ENCODE results near the gene MVD. TPM values are rescaled to one million over a fixed set of nuclear protein-coding genes. Genes with fewer than 3 reads are reported as not detected.

Gene MVD
- total and polyA plus RNA-seq, 4 donors = 21.7 to 99.2 (median 74.7) TPM

DNA sequence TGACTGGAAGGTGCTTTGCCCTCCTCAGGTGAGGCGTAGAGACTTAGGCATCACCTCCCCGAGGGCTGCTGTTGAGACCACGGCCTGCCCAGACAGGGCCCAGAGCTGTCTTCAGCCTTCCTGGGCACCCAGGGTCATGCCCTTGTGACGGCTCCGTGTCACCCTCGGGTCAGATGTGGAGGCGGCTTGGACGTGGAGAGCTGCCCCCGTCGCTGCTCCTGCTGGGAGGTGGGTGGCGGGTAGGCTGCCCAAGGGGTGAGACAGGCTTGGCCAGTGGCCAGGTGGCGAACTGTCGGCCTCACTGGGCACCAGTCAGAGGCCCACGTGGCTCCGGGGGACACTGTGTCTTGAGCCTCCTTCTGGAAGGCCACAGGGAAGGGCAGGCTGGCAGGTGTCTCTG is 32.3 kb upstream of the MVD start:
- H3K9me3 ChIP-seq (ENCODE audit: control insufficient read depth in 4 of 4, low read length in 3 of 4) = no peaks in the 10 kb centered on the region
- H3K27ac ChIP-seq (ENCODE audit: low read depth in 1 of 2, low read length in 2 of 2) = no peak overlapping the region
- no peak overlapping the region for H3K9ac ChIP-seq (ENCODE audit: low read depth in 1 of 2, low read length in 2 of 2)
- peaks cover 2 to 15% (median 6%) of the 10 kb centered on the region in 4 donors for H3K36me3 ChIP-seq (ENCODE audit: control insufficient read depth in 4 of 4, insufficient read depth in 3 of 4, low read depth in 1 of 4, low read length in 3 of 4)
- H3K27me3 ChIP-seq (ENCODE audit: control insufficient read depth in 4 of 4, insufficient read depth in 4 of 4, low read length in 3 of 4) = no peaks in the 10 kb centered on the region
- no peak overlapping the region for H3K4me3 ChIP-seq (ENCODE audit: low read depth in 1 of 3, low read length in 3 of 3)
- 72% methylated on average over 15 of the region's 15 CpGs for WGBS
- no peak for TF ChIP-seq EGR1 (IDR thresholded peaks at IDR 0.05; ENCODE audit: low read depth in 2 of 2)
- TF ChIP-seq TAF1 (conservative IDR thresholded peaks at IDR 0.05) = no peak
- TF ChIP-seq, protein P1, sequence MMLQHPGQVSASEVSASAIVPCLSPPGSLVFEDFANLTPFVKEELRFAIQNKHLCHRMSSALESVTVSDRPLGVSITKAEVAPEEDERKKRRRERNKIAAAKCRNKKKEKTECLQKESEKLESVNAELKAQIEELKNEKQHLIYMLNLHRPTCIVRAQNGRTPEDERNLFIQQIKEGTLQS (IDR thresholded peaks at IDR 0.05) = no peak
- TF ChIP-seq, protein P2, sequence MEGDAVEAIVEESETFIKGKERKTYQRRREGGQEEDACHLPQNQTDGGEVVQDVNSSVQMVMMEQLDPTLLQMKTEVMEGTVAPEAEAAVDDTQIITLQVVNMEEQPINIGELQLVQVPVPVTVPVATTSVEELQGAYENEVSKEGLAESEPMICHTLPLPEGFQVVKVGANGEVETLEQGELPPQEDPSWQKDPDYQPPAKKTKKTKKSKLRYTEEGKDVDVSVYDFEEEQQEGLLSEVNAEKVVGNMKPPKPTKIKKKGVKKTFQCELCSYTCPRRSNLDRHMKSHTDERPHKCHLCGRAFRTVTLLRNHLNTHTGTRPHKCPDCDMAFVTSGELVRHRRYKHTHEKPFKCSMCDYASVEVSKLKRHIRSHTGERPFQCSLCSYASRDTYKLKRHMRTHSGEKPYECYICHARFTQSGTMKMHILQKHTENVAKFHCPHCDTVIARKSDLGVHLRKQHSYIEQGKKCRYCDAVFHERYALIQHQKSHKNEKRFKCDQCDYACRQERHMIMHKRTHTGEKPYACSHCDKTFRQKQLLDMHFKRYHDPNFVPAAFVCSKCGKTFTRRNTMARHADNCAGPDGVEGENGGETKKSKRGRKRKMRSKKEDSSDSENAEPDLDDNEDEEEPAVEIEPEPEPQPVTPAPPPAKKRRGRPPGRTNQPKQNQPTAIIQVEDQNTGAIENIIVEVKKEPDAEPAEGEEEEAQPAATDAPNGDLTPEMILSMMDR (IDR thresholded peaks at IDR 0.05; ENCODE audit: low read depth, low read length, missing input control) = no peak
- no peak for TF ChIP-seq HNF4G (IDR thresholded peaks at IDR 0.05)
- no peak for TF ChIP-seq FOXA1 (IDR thresholded peaks at IDR 0.05)
- TF ChIP-seq HNF4A (conservative IDR thresholded peaks at IDR 0.05) = no peak
- TF ChIP-seq, protein P3, sequence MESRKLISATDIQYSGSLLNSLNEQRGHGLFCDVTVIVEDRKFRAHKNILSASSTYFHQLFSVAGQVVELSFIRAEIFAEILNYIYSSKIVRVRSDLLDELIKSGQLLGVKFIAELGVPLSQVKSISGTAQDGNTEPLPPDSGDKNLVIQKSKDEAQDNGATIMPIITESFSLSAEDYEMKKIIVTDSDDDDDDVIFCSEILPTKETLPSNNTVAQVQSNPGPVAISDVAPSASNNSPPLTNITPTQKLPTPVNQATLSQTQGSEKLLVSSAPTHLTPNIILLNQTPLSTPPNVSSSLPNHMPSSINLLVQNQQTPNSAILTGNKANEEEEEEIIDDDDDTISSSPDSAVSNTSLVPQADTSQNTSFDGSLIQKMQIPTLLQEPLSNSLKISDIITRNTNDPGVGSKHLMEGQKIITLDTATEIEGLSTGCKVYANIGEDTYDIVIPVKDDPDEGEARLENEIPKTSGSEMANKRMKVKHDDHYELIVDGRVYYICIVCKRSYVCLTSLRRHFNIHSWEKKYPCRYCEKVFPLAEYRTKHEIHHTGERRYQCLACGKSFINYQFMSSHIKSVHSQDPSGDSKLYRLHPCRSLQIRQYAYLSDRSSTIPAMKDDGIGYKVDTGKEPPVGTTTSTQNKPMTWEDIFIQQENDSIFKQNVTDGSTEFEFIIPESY (IDR thresholded peaks at IDR 0.05) = no peak
- TF ChIP-seq NR2F2 (IDR thresholded peaks at IDR 0.05) = no peak
- TF ChIP-seq, protein P4, sequence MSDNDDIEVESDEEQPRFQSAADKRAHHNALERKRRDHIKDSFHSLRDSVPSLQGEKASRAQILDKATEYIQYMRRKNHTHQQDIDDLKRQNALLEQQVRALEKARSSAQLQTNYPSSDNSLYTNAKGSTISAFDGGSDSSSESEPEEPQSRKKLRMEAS (IDR thresholded peaks at IDR 0.05) = no peak
- H3K4me1 ChIP-seq (ENCODE audit: control insufficient read depth in 4 of 4, insufficient read depth in 4 of 4, low read length in 3 of 4) = no peaks in the 10 kb centered on the region
- DNase-seq (ENCODE audit: low spot score) = no peak

DNA sequence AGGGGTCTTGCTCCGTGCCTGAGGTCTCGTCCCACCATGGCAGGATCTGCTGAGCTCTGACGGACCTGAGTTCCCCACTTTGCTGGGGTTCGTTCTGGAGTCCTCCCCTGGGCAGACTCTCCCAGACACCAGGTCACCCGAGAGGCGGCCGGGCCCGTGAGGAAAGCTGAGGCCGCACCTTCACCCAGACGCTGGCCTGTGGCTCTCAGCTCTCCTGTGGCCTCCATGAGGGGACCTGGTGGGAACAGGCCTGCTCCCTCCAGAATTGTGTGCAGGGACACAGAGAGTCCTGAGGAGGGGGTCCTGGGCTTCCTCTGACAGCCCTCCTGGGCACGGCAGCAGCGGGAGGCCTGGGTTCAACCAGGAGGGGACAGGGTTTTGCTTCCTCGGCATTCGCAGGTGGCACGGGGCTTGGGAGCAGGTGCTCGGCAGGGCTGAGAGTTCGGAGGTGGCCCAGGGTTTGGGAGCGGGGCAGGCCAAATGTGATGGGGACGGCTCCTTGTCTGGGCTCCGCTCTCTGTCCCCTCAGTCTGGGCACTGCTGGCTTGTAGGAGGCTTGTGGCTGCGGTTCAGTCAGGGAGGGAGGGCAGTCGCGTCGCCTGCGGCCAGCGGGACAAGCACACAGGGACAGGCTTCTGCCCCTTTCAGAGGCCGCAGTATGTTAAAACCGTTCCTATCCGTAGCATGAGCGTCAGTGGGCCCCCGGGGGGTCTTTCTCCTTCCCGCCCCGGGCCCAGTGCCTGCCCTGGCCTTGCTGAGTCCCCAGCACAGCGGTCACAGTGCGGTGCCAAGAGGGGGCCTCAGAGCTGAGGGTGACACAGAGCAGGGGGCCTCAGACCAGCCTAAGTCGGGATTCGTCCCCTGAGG is 31.6 kb upstream of the MVD start:
- WGBS = 94% methylated on average over 37 of the region's 37 CpGs
- TF ChIP-seq, protein P3 (IDR thresholded peaks at IDR 0.05) = no peak
- TF ChIP-seq RAD21 (IDR thresholded peaks at IDR 0.05) (no peak), YY1 (IDR thresholded peaks at IDR 0.05) (no peak), NR2F2 (IDR thresholded peaks at IDR 0.05) (no peak), HNF4G (IDR thresholded peaks at IDR 0.05) (no peak), EGR1 (IDR thresholded peaks at IDR 0.05; ENCODE audit: low read depth in 2 of 2) (no peak), JUND (IDR thresholded peaks at IDR 0.05) (no peak), FOXA2 (IDR thresholded peaks at IDR 0.05) (no peak), RXRA (IDR thresholded peaks at IDR 0.05) (no peak), SP1 (IDR thresholded peaks at IDR 0.05) (no peak), HNF4A (conservative IDR thresholded peaks at IDR 0.05) (no peak)
- TF ChIP-seq, protein P5, sequence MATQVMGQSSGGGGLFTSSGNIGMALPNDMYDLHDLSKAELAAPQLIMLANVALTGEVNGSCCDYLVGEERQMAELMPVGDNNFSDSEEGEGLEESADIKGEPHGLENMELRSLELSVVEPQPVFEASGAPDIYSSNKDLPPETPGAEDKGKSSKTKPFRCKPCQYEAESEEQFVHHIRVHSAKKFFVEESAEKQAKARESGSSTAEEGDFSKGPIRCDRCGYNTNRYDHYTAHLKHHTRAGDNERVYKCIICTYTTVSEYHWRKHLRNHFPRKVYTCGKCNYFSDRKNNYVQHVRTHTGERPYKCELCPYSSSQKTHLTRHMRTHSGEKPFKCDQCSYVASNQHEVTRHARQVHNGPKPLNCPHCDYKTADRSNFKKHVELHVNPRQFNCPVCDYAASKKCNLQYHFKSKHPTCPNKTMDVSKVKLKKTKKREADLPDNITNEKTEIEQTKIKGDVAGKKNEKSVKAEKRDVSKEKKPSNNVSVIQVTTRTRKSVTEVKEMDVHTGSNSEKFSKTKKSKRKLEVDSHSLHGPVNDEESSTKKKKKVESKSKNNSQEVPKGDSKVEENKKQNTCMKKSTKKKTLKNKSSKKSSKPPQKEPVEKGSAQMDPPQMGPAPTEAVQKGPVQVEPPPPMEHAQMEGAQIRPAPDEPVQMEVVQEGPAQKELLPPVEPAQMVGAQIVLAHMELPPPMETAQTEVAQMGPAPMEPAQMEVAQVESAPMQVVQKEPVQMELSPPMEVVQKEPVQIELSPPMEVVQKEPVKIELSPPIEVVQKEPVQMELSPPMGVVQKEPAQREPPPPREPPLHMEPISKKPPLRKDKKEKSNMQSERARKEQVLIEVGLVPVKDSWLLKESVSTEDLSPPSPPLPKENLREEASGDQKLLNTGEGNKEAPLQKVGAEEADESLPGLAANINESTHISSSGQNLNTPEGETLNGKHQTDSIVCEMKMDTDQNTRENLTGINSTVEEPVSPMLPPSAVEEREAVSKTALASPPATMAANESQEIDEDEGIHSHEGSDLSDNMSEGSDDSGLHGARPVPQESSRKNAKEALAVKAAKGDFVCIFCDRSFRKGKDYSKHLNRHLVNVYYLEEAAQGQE (IDR thresholded peaks at IDR 0.05) = no peak
- TF ChIP-seq, protein P1 (IDR thresholded peaks at IDR 0.05) = no peak
- TF ChIP-seq, protein P2 (IDR thresholded peaks at IDR 0.05; ENCODE audit: low read depth, low read length, missing input control) = no peak
- TF ChIP-seq, protein P4 (IDR thresholded peaks at IDR 0.05) = no peak

More for the DNA sequence above, 31.6 kb upstream of the MVD start:
- no peaks in the 10 kb centered on the region for H3K27me3 ChIP-seq (ENCODE audit: control insufficient read depth in 4 of 4, insufficient read depth in 4 of 4, low read length in 3 of 4)
- no peak overlapping the region for H3K27ac ChIP-seq (ENCODE audit: low read depth in 1 of 2, low read length in 2 of 2)
- no peak overlapping the region for H3K4me3 ChIP-seq (ENCODE audit: low read depth in 1 of 3, low read length in 3 of 3)
- peaks cover 2 to 12% (median 6%) of the 10 kb centered on the region in 4 donors for H3K36me3 ChIP-seq (ENCODE audit: control insufficient read depth in 4 of 4, insufficient read depth in 3 of 4, low read depth in 1 of 4, low read length in 3 of 4)
- no peaks in the 10 kb centered on the region for H3K4me1 ChIP-seq (ENCODE audit: control insufficient read depth in 4 of 4, insufficient read depth in 4 of 4, low read length in 3 of 4)
- H3K9ac ChIP-seq (ENCODE audit: low read depth in 1 of 2, low read length in 2 of 2) = no peak overlapping the region
- H3K9me3 ChIP-seq (ENCODE audit: control insufficient read depth in 4 of 4, low read length in 3 of 4) = no peaks in the 10 kb centered on the region
- DNase-seq (ENCODE audit: low spot score) = no peak

Measured in liver (tissue), 9 donors.